Parathyroid adenoma (tissue), 2 donors: ENCODE results near the gene EHD2.

Source experiments
- H2AFZ ChIP-seq: fragments of 300-600 bp; sonication (generic); one replicate; pipeline ENCODE4 v1.7.0; 2017; ENCODE audit warnings: antibody characterized with exemption, mild to moderate bottlenecking
- H3K27ac ChIP-seq: fragments of 300-600 bp; sonication (generic); one replicate; pipeline ENCODE4 v1.7.0; 2017
- H3K27me3 ChIP-seq: fragments of 300-600 bp; sonication (generic); one replicate; pipeline ENCODE4 v1.7.0; 2017; ENCODE audit warnings: low read length; ENCODE audit not compliant: control insufficient read depth, insufficient read depth
- H3K36me3 ChIP-seq: fragments of 300-600 bp; sonication (generic); one replicate; pipeline ENCODE4 v1.7.0; 2017; ENCODE audit warnings: low read length; ENCODE audit not compliant: control insufficient read depth, insufficient read depth
- H3K4me1 ChIP-seq: fragments of 300-600 bp; sonication (generic); one replicate; pipeline ENCODE4 v1.7.0; 2017; ENCODE audit warnings: control low read depth
- H3K4me2 ChIP-seq: fragments of 300-600 bp; sonication (generic); one replicate; pipeline ENCODE4 v1.7.0; 2017; ENCODE audit warnings: low read length
- H3K4me3 ChIP-seq: fragments of 300-600 bp; sonication (generic); one replicate; pipeline ENCODE4 v1.7.0; 2017; ENCODE audit warnings: low read depth, low read length
- H3K79me2 ChIP-seq: fragments of 300-600 bp; sonication (generic); one replicate; pipeline ENCODE4 v1.7.0; 2017; ENCODE audit warnings: control low read depth
- H3K9ac ChIP-seq: fragments of 300-600 bp; sonication (generic); one replicate; pipeline ENCODE4 v1.7.0; 2017; ENCODE audit warnings: mild to moderate bottlenecking
- H3K9me3 ChIP-seq: fragments of 300-600 bp; sonication (generic); one replicate; pipeline ENCODE4 v1.7.0; 2017; ENCODE audit warnings: low read length; ENCODE audit not compliant: control insufficient read depth
- CTCF ChIP-seq: fragments of 300-600 bp; sonication (generic); IDR thresholded peaks from one replicate; pipeline ENCODE4 v1.7.0; 2017; ENCODE audit warnings: antibody characterized with exemption, mild to moderate bottlenecking
- donor health status: primary hyperparathyroidism.

EHD2 gene

GRCh38 chr19:47681388-47681787, 31.8 kb upstream of the EHD2 start:
- Histone ChIP-seq H3K27me3 (no peaks in the 10 kb centered on the region), H3K9me3 (no peaks in the 10 kb centered on the region), H3K4me3 (no peak overlapping the region), H3K4me1 (no peaks in the 10 kb centered on the region), H3K27ac (no peak overlapping the region), H3K36me3 (no peaks in the 10 kb centered on the region), H3K79me2 (peaks cover 2% of the 10 kb centered on the region), H3K4me2 (no peak overlapping the region), H2AFZ (no peak overlapping the region), H3K9ac (no peak overlapping the region)
- no peak for TF ChIP-seq CTCF

GRCh38 chr19:47681936-47682335, 31.3 kb upstream of the EHD2 start:
- TF ChIP-seq CTCF, result no peak
- Histone ChIP-seq H3K27me3 (no peaks in the 10 kb centered on the region), H2AFZ (no peak overlapping the region), H3K9me3 (no peaks in the 10 kb centered on the region), H3K79me2 (peaks cover 2% of the 10 kb centered on the region), H3K4me2 (no peak overlapping the region), H3K36me3 (no peaks in the 10 kb centered on the region), H3K4me1 (no peaks in the 10 kb centered on the region), H3K27ac (no peak overlapping the region), H3K9ac (no peak overlapping the region), H3K4me3 (no peak overlapping the region)

- no peaks in the 10 kb centered on the region for H3K27me3 ChIP-seq
- no peak overlapping the region for H2AFZ ChIP-seq
- no peak overlapping the region for H3K4me3 ChIP-seq
- H3K9me3 ChIP-seq, result no peaks in the 10 kb centered on the region
- no peak overlapping the region for H3K27ac ChIP-seq
- no peak overlapping the region for H3K4me2 ChIP-seq
- no peaks in the 10 kb centered on the region for H3K4me1 ChIP-seq
- peaks cover 2% of the 10 kb centered on the region for H3K79me2 ChIP-seq
- TF ChIP-seq CTCF, result no peak
- H3K36me3 ChIP-seq, result no peaks in the 10 kb centered on the region
- H3K9ac ChIP-seq, result no peak overlapping the region
Measured at GRCh38 chr19:47682939-47683338, 30.3 kb upstream of the EHD2 start.

GRCh38 chr19:47686679-47687450, 26.4 kb upstream of the EHD2 start:
- peaks cover 2% of the 10 kb centered on the region for H3K79me2 ChIP-seq
- H3K36me3 ChIP-seq, result no peaks in the 10 kb centered on the region
- H3K27ac ChIP-seq, result no peak overlapping the region
- no peak overlapping the region for H2AFZ ChIP-seq
- H3K9ac ChIP-seq, result no peak overlapping the region
- H3K4me3 ChIP-seq, result no peak overlapping the region
- no peaks in the 10 kb centered on the region for H3K9me3 ChIP-seq
- no peak for TF ChIP-seq CTCF
- no peak overlapping the region for H3K4me2 ChIP-seq
- H3K4me1 ChIP-seq, result no peaks in the 10 kb centered on the region
- H3K27me3 ChIP-seq, result no peaks in the 10 kb centered on the region

GRCh38 chr19:47687906-47688305, 25.3 kb upstream of the EHD2 start:
- no peak overlapping the region for H3K9ac ChIP-seq
- no peaks in the 10 kb centered on the region for H3K27me3 ChIP-seq
- H3K9me3 ChIP-seq, result no peaks in the 10 kb centered on the region
- H2AFZ ChIP-seq, result no peak overlapping the region
- H3K4me3 ChIP-seq, result no peak overlapping the region
- H3K79me2 ChIP-seq, result peaks cover 2% of the 10 kb centered on the region
- H3K36me3 ChIP-seq, result no peaks in the 10 kb centered on the region
- H3K4me1 ChIP-seq, result no peaks in the 10 kb centered on the region
- H3K4me2 ChIP-seq, result no peak overlapping the region
- no peak for TF ChIP-seq CTCF
- H3K27ac ChIP-seq, result no peak overlapping the region
